ENCODE measurements around the gene VENTX. TPM values are rescaled to one million over a fixed set of nuclear protein-coding genes. Genes with fewer than 3 reads are reported as not detected.

VENTX gene
- total RNA-seq, 2 donors from 2014 or later = 0.44 to 0.63 TPM

DNA sequence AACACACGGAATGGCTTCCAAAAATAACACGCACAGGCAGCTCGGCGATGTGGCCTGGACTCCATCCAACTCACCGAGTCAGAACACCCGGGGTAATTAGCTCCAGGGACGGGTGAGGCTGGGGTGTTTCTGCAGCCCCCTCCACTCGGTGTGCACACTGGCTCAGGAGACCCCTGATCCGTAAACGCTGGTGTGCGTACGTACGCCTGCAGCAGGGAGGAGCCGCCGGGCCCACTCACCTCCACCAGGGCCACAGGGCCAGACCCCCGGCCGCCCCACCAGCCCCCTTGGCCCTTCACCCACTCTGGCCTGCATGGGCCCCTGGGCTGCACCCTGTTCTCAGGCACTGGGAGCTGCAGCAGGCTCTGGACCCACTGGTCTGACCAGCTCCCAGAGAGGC is 30.0 kb upstream of the VENTX start:
- Histone ChIP-seq H3K9me3 (no peaks in the 10 kb centered on the region), H3K4me1 (no peaks in the 10 kb centered on the region), H3K36me3 (no peaks in the 10 kb centered on the region), H3K27ac (no peak overlapping the region), H3K27me3 (no peaks in the 10 kb centered on the region), H3K4me3 (no peak overlapping the region)
- no peak for DNase-seq (ENCODE audit: low spot score)
- TF ChIP-seq, protein P1, sequence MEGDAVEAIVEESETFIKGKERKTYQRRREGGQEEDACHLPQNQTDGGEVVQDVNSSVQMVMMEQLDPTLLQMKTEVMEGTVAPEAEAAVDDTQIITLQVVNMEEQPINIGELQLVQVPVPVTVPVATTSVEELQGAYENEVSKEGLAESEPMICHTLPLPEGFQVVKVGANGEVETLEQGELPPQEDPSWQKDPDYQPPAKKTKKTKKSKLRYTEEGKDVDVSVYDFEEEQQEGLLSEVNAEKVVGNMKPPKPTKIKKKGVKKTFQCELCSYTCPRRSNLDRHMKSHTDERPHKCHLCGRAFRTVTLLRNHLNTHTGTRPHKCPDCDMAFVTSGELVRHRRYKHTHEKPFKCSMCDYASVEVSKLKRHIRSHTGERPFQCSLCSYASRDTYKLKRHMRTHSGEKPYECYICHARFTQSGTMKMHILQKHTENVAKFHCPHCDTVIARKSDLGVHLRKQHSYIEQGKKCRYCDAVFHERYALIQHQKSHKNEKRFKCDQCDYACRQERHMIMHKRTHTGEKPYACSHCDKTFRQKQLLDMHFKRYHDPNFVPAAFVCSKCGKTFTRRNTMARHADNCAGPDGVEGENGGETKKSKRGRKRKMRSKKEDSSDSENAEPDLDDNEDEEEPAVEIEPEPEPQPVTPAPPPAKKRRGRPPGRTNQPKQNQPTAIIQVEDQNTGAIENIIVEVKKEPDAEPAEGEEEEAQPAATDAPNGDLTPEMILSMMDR (IDR thresholded peaks at IDR 0.05) = no peak

DNA sequence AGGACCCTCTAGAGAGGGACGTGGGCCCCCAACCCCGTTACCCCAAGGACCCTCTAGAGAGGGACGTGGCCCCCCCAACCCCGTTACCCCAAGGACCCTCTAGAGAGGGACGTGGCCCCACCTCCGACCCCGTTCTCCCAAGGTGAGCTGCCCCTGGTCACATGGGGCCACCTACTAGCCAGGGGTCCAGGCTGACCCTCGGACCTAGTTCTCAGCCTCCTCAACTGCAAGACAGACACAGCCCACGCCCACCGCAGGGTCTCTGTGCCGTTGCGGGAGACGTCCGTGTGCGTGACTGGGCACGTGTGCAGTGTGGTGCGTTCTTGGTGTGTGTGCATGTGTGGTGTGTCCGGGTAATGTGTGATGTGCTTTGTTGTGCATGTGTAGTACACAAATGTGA is 29.2 kb upstream of the VENTX start:
- Histone ChIP-seq H3K9me3 (no peaks in the 10 kb centered on the region), H3K4me1 (no peaks in the 10 kb centered on the region), H3K36me3 (no peaks in the 10 kb centered on the region), H3K4me3 (no peak overlapping the region), H3K27ac (no peak overlapping the region), H3K27me3 (no peaks in the 10 kb centered on the region)
- DNase-seq (ENCODE audit: low spot score) = no peak
- TF ChIP-seq, protein P1 (IDR thresholded peaks at IDR 0.05) = no peak

DNA sequence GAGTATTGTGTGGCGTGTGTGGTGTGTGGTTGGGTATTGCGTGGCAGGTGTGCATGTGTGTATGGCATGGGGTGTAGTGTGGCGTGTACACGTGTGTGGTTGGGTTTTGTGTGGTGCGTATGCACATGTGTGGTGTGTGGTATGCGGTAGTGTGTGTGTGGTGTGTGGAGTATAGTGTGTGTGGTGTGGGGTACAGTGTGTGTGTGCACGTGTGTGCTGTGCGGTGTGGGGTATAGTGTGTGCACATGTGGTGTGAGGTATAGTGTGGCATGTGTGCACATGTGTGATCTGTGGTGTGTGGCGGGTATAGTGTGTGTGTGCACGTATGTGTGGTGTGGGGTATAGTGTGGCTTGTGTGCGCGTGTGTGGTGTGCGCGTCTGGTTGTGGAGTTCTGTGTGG is 28.5 kb upstream of the VENTX start:
- Histone ChIP-seq H3K27ac (no peak overlapping the region), H3K27me3 (no peaks in the 10 kb centered on the region), H3K4me1 (no peaks in the 10 kb centered on the region), H3K36me3 (no peaks in the 10 kb centered on the region), H3K9me3 (no peaks in the 10 kb centered on the region), H3K4me3 (no peak overlapping the region)
- no peak for DNase-seq (ENCODE audit: low spot score)
- TF ChIP-seq, protein P1 (IDR thresholded peaks at IDR 0.05) = no peak

DNA sequence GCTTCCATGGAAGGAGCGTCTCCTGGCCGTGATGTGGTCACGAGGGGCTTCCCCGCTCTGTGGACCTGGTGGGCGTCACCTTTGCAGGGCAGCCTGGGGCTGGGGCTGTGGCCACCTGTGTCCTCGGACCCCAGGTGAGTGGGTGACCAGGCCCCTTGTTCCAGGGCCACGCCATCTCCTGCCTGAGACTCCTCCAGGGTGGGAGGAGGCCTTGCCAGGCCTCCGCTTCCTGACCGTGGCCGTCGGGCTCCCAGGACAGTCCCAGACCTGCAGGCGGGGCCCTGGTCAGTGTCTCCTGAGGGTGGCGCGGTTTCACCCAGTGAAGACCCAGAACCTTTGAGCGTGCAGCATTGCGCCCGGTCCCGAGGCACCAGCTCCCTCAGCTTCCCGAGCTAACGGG is 28.0 kb upstream of the VENTX start:
- H3K27ac ChIP-seq = no peak overlapping the region
- DNase-seq (ENCODE audit: low spot score) = no peak
- no peaks in the 10 kb centered on the region for H3K9me3 ChIP-seq
- no peaks in the 10 kb centered on the region for H3K4me1 ChIP-seq
- H3K4me3 ChIP-seq = no peak overlapping the region
- TF ChIP-seq, protein P1 (IDR thresholded peaks at IDR 0.05) = no peak
- no peaks in the 10 kb centered on the region for H3K36me3 ChIP-seq
- H3K27me3 ChIP-seq = no peaks in the 10 kb centered on the region

DNA sequence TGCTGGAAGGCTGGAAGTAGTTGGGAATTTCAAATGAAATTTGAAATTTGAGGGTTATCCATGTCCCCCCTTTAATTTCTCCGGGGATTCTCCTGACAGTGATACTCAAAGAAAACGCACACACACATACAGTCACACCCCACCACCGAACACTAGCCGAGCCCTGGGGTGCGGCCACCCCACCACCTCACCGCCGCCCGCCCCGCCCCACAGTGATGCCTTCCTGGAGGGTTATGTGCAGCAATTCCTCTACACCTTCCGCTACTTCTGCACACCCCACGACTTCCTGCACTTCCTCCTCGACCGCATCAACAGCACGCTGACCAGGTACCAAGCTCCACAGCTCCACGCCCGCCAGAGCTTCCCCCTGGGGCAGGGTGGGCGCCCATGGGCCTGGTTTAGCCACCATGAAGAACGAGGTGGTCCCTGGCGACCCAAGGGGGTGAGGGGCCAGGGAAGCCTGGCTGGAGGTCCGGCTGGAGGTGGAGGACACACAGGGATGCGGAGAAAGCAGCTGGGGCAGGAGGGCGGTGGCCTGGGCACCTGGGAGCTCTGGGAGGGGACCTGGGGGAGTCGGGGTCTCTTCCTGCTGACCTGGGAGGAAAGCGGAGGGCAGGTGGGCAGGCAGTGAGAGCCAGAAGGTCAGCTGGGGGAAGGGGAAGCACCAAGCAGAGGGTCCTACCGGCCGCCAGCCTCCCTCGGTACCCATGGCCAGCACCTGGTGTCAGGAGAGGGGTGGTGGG is 27.1 kb upstream of the VENTX start:
- H3K27ac ChIP-seq = no peak overlapping the region
- H3K4me1 ChIP-seq = no peaks in the 10 kb centered on the region
- H3K4me3 ChIP-seq = no peak overlapping the region
- DNase-seq (ENCODE audit: low spot score) = no peak
- H3K27me3 ChIP-seq = no peaks in the 10 kb centered on the region
- H3K9me3 ChIP-seq = no peaks in the 10 kb centered on the region
- TF ChIP-seq, protein P1 (IDR thresholded peaks at IDR 0.05) = no peak
- H3K36me3 ChIP-seq = no peaks in the 10 kb centered on the region

Data from right atrium auricular region (tissue), 2 donors.